DMS 273 (cell line): Measurements from ENCODE around the gene CHST2.
"Not testable (repeated sequence)": the region's sequence is repeated elsewhere in the genome, so short reads cannot be mapped to it uniquely, and the experiment has no call there.

Source experiments
- DNase-seq: peaks from one replicate; lab custom pipeline; 2025; ENCODE audit not compliant: unreplicated experiment; lab: John Stamatoyannopoulos, UW

CHST2 gene

DNA sequence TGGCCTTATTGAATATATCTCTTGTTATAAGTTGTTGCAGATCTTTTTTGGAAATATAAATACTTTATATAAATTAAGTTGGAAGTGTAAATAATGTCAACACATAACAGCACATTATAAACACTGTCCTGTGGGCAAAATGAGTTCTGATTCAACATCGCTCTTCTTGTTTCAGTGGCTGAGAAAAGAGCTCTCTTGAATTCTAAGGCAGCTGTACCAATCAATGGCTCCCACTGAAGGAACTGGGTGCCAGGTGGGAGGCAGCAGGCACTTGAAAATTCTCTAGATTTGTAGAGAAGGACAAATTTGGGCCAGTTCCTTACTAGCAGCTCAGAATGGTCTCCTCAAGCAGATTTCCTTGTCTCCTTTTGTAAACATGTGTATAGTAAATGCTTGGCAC is 45.6 kb downstream of the CHST2 start:
- no peak for DNase-seq

DNA sequence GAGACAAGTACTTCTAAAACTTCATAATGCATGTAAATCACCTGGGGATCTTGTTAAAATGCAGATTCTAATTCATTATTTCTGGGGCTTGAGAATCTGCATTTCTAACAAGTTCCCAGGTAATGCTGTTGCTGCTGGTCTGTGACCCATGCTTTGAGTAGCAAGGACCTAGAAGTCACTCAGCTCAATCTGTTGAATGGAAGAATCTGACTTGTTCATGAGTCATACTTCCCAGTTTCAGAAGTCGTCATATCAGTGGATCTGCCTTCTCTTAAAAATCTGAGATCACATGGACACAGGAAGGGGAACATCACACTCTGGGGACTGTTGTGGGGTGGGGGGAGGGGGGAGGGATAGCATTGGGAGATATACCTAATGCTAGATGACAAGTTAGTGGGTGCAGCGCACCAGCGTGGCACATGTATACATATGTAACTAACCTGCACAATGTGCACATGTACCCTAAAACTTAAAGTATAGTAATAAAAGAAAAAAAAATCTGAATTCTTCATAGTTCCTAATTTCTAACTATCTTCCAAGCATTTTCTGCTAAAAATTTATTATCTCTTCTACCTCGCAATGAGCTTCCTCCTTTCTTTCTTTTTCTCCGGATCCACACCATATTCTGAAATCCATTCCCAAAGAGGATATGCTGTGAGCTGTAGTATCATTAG is 46.2 kb downstream of the CHST2 start:
- not testable (repeated sequence) for DNase-seq

DNA sequence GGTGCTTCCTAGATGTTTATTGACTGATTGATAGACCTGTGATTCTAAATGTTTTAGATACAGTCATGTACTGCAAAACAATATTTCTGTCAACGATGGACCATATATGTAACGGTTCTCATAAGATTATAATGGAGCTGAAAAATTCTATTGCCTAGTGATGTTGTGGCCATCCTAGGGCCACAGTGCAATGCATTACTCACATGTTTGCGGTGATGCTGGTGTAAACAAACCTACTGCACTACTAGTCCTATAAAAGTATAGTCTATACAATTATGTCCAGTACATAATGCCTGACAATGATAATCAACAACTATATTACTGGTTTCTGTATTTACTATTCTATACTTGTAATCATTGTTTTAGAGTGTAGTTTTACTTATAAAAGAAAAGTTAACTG is 46.8 kb downstream of the CHST2 start:
- DNase-seq: no peak

DNA sequence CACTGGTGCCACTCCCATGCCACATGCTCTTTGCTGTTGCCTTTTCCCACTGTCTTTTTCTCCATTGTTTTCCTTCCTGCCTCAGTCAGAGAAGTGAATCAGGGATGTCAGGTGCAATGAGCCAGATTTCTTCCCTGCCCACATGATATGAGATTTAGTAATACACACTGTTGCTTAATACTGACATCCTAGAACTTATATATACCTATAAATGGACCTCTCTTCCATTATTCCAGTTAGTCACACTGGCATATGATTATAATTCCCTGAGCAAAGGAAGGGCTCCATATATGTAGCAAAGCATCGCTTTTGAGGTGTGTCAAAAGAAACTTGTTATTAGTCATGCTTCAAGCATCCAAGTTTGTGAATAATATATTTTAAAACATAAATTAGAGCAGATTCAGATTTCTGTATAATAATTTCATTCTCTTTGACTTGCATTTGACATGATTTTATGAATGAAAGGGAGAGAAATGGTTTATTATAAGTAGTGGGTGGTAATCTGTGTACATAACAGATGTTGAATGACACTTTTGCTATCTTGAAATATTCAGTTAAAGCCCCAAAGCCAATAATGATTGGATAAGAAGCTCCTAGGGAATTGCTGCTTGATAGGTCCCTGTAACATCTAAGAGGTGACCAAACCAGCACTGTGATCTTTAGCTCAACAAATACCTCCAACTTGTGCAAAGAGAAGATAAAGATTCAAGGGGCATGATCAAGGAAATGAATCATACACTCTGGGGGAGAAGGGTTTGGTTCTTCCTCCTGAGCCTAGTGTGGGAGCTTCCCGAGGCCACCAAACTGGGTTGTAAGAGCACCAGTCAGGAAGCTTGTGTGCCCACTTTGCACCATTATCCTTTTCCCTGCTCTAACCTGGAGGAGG is 48.6 kb downstream of the CHST2 start:
- DNase-seq: no peak

DNA sequence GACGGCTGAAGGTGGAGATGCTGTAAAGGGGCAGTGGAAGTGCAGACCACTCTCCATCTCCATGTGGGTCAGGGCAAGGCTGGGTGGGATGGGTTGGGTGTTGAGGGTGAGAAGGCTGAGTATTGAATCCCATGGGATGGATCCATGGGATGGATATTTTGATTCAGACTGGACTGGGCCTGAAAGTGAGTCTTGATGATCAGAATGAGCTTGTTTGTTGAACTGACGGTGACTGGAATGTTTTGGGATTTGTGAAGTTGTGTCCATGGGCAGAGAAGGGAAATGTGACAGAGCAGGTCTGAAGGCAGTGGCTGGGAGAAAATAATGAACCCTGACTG is 49.3 kb downstream of the CHST2 start:
- no peak for DNase-seq

DNA sequence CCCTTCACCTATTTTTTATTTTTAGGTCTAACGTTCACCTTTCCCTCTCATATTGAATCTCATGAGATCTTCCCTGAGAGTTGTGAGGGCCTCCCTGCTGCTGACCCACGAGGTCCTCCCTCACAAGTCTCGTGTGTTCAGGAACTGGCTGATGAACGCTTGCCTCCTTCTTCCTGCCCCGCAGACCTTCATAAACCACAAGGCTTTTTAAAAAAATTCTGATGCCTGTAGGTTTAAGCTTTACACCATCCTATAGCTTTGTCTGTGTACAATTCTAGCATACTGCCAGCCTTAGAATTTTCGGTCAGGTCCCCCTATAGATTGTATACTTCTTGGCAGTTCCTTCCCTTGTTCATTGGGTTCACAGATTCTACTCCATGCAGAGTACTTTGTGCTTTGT is 50.5 kb downstream of the CHST2 start:
- DNase-seq: no peak

DNA sequence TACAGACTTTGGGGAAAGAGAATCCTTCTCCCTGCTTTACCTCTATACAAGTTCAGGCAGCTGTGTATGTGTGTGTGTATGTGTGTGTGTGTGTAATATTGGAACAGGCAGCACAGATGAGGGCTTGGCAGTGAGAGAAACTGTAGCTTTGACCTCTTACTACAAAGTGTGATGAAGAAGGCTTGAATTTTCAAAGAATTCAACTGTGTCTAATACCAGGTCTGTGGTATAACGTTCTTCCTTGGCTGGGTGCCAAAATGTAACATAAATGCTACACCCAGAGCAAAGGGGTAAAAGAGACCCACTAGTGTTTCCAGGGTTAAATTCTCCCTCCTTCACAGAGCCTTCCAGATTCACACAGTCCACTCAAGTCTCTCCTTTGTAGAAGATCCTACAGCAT is 51.1 kb downstream of the CHST2 start:
- peak; percentile 11 for DNase-seq

DNA sequence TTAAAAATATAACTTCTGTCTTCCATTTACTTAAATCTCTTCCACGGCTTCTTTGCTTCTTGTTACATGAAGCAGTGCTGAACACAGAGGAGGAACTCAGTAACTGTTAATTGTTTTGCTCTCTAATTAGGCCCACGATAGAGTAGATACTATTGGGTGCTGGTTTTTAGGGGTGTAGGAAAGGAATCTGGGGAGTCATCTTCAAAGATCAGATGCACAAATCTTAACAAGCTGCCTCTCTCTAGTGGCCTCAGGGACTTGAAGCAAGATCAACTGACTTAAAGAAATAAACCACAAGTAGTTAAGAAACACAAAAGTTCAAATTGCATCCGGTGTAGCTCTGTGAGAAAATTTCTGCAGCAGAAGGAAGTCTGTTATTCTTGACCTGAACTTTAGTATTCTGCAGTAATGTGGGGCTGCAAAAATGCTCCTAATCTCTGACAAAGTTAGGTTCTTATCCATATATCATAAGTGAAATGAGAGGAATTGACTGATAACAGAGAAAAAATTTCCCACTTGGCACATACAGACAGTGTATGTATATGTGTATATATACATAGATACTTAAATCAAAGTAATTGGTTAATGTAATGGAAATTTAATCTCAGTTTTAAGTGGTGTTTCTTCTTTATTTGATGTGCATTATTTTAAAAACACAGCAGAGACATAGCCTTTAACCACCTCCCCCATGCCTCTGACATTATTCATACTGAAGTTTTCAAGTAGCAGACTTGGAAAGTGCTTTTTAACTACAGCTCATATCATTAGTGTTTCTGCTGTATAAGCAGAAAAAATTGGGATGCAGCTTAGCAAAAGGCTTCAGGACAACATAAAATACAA is 51.8 kb downstream of the CHST2 start:
- DNase-seq: no peak

DNA sequence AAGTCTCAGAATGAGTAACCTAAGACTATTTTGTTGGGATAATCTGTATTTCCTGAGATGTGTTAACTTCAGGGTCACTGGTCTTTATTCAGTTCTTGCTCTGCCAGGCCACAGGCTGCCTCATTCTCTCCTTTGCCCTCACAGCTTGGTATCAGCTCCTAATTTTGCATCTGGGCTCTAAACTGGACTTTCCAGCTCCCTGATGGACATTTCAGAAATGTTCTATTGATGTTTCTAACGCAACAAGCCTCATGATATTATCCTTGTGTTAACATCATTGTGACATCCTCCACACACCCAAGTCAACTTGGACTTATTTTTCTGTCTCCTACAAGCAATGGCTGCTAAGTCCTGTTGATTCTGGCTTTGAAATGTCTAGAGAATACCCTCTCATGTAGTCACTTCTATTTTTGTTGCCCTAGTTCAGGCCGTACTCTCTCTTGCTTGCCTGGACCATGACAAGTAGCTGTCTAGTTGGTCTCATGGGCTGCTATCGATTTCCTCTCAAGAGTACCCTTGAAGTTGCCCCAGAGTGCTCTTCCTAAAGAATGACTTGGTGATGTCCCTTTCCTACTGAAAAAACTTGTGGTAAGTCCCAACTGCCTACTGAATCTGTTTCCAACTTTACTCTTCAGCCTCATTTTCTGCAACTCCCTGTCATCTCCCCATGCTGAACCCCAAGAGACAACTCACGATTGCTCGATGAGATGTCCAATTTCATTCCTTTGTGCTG is 52.7 kb downstream of the CHST2 start:
- DNase-seq: no peak

DNA sequence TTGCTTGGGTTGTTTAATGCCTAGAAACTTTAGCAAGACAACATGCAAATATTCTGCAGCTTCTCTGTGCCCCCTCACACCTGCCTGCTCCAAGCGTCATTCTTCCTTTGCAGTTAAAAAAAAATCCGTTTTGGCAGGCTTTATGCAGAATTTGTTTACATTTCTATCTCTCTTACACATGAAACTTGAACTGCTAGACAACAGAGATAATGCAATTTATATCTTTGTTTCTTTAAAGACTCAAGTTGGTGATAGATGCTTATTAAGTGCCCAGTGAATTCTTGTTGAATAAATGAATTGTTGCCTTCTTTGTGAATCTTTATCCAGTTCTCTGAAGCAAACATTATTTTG is 53.2 kb downstream of the CHST2 start:
- no peak for DNase-seq

DNA sequence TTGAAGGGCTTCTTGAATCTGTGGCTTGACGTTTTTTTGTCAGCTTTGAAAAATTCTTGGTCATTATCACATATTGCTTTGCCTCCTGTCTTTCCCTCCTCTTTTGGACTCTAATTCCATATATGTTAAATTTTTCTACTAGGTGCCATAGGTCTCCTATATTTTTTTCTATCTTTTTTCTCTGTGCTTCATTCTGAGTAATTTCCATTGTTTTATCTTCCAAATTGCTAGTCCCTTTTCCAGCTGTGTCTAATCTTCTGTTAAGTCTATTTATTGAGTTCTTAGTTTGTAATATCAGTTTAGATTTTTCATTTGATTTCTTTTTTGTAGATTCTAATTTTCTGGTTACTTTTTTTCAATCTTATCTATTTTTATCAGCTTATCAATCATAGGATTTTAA is 53.7 kb downstream of the CHST2 start:
- DNase-seq: no peak
